Pons (tissue), 1 donor: ENCODE results near the gene RFTN2.
"Not testable (repeated sequence)": the region's sequence is repeated elsewhere in the genome, so short reads cannot be mapped to it uniquely, and the experiment has no call there.

ENCODE experiments used
- DNase-seq: peaks from one replicate; pipeline ENCODE4 v3.0.0-alpha.2; 2016; ENCODE audit warnings: low spot score

The RFTN2 gene, protein sequence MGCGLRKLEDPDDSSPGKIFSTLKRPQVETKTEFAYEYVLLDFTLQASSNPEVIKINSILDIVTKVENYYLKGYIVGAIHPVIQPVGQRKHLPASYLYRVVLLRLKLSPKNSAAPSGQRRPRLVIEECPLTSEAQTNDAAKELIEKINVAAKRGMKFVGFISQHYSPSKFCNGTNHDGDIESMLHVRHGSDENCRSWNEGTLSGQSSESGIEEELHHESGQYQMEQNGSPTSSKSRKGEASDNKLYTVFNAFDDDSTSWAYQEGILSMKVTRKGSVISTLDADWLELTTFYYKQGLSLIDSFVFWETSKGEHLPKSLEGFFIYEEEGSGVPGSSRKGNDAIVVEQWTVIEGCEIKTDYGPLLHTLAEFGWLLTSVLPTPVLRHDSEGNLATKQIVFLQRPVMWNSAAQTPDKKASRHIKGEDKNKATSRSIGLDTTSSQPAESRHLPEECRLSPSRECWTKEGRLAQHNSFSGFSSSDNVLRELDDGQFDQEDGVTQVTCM

DNA sequence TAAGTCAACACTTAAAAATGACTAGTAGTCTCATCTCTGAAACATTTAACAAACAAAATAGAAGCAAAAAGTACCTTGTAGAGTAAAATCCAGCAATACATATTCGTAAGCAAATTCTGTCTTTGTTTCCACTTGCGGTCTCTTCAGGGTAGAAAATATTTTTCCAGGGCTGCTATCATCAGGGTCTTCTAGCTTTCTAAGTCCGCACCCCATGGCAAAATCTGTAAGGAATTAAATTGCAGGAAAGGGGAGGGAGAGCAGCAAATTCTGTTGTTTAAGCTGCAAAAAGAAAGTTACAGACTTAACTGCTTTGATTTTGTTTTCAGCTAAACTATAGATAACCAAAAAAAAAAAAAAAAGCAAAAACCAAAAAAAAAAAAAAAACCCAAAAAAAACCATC, at the start of gene RFTN2:
Gene RFTN2, minus strand, starts transcription at position 342 of the 400 bp plus-strand sequence. Its CDS starts 129 bp downstream, at position 213.
- DNase-seq: peak; percentile 53

DNA sequence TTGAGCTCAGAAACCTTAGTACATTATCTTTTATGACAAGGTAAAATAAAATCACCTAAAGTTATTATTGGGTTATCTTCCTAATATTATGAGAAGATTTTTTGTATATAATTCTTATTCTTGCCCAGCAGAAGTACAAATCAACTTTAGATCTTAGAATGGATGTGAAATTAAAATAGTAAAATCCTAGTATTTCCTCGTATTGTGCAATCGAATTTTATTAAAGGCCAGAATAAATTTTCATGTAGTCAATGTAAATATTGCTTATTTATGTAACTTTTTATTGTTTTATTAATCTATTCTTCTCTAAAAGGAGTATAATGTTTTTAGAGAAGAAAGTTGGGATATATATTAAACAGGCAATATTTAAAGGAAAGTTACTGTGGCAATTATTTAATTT, 42.5 kb upstream of the RFTN2 start:
- no peak for DNase-seq

DNA sequence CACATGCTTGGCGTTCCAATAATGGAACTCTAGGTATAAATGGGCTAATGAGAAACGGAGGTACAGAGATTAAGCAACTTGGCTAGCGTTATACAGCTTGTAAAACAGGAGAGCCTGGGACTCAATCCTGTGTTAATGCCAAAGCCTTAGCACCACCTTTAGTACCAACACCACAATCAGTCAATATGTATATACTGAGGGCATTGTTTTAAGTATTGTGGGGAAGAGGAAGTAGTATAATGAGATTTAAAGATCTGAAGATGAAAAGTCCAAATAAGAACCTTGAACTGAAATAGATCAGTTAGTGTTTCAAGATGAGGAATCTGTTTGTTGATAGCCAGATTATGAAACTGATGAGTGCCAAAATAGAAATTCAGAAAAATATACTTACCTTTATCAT, 37.9 kb upstream of the RFTN2 start:
- no peak for DNase-seq

DNA sequence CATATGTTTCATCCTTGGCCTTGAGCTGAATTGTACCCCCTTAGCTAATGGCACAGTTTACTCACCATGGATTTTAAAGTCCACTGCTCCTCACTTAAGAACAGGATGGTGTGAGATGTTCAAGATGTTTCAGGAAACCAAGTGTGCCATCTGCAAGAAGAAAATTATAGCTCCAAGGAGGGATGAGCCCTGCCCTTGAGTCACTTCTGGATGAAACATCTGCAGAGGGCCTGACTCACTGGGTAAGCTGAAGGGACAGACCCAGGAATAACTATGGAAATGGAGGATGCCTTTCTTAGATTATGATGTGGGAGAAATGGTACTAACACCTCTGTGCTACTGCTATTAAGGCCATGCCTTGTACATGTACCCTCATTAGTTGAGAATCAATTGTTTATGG, 36.2 kb upstream of the RFTN2 start:
- no peak for DNase-seq

DNA sequence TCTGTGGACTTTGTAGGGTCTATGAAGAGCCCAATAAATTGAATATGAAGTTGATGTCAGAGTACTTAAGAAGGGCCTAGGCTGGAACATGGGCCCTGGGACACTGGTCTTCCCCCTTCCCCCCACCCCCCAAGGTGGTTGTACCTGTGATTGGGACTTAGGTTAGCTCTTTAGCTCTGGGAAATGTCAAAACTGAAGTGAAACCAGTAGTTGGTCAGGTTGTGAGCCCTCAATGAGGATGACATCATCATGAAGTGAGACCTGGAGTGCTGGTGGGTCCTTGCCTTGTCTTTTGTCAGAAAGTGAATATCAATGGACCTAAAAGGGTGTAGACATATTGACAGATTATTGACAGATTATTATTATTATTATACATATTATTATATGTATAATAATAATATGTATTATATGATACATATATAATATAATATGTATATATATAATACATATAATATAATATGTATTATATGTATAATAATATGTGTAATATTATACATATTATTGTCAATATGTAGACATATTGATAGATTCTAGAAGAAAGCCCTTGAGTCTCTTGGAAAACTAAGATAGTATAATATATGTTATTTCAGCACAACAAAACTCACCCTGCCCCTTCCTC, 35.1 kb upstream of the RFTN2 start:
- DNase-seq: no peak

DNA sequence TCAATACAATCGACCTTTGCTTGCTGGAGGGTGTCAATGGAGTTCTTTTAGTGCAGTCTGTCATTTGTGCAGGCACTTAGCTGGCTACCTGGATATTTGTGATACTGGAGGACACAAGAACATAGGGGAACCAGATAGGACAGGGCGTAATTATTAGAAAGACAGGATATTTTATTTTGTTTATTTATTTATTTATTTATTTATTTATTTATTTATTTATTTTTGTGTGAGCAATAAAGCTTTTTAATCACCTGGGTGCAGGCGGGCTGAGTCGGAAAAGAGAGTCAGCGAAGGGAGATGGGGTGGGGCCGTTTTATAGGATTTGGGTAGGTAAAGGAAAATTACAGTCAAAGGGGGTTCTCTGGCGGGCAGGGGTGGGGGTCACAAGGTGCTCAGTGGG, 33.8 kb upstream of the RFTN2 start:
- DNase-seq: not testable (repeated sequence)

DNA sequence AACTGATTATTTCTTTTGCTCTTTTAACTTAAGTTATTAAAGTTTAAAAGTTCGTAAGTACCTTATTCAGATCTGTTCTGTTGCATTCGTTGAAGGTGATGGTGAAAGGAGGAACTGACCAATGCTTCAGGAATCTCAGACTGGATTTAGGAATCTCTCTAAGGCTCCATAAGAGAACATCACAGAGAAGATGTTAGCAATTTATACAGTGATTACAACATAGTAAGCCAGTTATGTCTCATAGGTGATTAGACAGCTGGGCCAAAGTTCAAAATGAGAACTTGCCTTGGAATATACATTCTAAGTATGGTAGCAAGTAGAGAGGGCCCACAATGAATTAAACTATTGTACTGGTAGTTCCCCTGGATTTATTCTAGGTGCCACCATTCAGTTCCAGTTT, 32.9 kb upstream of the RFTN2 start:
- DNase-seq: no peak

DNA sequence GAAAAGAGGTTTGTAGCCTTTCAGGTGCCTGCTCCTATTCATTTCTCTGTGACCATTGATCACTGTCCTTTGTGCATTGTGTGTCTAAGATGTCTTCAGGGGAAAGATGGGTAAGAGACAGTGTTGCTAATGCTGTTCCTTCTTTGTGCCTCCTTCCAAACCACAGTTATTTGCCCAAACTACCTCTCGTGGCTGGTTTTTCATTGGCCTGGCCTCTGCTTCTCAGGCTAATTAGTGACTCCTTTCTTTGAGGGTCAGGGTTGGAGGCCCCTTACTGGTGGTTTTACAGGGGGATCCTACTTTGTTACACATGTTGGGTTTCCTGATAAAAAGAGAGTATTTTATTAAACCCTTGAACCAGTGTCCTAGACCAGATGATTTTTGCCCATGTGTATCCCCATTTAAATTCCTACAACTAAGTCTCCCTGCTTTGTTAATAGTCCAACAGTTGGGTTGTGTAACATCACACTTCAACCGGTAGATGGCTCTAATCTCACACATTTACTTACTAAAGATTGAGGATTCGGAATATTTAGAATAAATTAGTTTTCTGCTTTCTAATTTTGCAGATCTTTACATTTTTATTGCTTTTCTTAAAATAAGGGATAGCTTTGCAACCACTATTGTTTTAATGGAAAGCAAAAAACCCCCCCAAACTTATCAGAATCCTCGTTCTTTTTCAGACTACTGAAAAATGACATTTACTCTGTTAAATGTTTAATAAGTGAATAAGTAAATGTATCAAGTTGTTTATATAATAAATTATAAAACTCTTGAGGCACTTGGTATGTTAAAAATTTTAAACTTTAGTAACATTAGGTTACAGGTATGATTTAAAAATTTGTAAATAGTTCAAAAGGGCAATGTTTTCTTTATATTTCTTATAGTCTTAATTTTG, 32.2 kb upstream of the RFTN2 start:
- DNase-seq: peak; percentile 80

DNA sequence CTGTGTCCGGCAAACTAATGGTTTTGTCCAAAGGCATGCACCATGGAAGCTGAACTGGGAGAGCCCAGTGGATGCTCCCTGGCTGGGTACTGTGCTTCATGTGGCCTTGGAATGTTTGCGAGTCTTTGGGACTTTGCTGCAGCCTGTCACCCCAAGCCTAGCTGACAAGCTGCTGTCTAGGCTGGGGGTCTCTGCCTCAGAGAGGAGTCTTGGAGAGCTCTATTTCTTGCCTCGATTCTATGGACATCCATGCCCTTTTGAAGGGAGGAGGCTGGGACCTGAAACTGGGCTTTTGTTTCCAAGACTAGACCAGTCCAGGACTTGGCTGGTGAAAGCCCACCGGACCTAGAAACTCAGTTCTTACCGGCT, 31.4 kb upstream of the RFTN2 start:
- no peak for DNase-seq

DNA sequence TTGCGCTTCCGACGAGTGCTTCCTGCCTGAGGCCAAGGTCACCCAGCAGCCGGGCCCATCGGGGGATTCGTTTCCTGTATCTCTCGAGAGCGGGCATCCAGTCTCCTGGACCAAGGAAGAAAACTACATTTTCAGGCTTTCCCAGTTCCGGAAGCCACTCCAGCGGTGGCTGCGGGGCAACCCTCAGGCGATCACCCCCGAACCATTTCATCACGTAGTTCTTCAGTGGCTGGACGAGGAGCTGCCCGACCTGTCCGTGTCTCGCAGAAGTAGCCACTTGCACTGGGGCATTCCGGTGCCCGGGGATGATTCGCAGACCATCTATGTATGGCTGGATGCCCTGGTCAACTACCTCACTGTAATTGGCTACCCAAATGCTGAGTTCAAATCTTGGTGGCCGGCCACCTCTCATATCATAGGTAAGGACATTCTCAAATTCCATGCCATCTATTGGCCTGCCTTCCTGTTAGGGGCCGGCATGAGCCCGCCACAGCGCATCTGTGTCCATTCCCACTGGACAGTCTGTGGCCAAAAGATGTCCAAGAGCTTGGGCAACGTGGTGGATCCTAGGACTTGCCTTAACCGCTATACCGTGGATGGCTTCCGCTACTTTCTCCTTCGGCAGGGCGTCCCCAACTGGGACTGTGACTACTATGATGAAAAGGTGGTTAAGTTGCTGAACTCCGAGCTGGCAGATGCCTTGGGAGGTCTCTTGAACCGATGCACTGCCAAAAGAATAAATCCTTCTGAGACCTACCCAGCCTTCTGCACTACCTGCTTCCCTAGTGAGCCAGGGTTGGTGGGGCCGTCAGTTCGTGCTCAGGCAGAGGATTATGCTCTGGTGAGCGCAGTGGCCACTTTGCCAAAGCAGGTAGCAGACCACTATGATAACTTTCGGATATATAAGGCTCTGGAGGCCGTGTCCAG, 30.8 kb upstream of the RFTN2 start:
- DNase-seq: no peak

DNA sequence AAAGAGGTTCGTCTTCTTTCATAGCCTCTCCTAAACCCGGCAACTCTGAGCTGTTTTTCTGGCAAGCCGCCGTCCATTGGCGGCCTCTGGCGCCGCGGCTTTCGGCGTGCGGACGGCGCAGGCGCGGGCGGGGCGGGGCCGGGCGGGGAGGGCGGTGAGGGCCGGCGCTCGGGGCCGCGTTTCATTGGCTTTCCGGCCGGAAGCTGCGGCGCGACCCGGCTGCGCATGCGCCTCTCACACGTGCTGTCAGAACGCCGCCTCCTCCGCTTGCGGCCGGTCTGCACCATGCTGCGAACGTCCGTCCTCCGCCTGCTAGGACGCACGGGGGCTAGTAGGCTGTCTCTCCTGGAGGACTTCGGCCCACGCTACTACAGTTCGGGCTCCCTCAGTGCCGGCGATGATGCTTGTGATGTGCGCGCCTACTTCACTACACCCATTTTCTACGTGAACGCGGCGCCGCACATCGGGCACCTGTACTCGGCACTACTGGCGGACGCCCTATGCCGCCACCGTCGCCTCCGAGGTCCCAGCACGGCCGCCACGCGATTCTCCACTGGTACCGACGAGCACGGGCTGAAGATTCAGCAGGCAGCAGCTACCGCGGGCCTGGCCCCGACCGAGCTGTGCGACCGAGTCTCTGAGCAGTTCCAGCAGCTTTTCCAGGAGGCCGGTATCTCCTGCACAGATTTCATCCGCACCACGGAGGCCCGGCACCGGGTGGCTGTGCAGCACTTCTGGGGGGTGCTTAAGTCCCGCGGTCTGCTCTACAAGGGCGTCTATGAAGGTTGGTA, 29.9 kb upstream of the RFTN2 start, which contains the start of gene MARS2:
Gene MARS2, plus strand, starts transcription at position 249 of the 791 bp plus-strand sequence. Its CDS starts 37 bp downstream, at position 286.
- no peak for DNase-seq

DNA sequence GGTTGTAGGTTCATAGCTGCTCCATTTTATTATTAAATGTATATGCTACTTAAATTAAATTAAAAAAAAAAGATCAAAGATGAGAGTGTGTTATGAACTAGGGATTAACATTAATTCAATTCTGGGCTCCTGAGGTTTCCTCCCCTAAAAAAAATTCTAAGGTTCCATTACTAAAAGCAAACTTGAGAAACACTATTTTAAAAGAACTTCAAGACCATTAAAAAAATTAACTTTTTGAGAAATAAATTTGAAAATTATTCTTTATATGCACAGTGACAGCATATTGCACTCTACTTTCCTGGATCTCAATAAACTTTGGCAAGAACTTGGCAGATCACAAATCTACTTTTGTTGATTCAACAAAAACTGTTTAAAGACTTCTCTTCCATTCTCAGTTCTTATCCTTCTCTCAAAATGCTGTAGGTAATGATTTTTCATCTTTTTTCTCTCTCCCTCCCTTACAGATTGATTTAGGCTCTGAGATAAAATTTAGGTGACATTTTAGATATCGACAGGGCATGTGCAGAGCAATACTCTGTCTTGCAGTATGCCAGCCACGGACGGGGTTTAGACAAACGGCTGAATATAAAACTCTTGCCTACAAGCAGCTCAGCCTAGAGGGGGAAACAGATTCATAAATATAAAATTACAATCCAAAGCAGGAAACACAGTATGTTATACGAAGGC, 29.2 kb upstream of the RFTN2 start:
- DNase-seq: peak; percentile 84

DNA sequence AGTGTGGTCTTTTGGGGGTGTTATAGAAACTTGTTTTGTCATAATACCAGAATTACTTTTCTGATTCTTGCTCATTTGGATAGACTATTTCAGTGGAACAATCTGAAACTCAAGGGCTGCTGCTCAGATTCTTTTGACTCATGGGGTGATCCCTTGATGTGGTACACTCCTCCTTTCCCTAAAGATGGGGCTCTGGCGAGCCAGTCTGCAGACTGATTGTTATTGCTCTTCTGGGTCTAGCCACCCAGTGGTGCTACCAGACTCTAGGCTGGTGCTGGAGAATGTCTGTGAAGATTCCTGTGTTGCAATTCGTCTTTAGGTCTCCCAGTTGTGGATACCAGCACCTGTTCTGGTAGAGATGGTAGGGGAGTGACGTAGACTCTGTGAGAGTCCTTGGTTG, 25.6 kb upstream of the RFTN2 start:
- no peak for DNase-seq

DNA sequence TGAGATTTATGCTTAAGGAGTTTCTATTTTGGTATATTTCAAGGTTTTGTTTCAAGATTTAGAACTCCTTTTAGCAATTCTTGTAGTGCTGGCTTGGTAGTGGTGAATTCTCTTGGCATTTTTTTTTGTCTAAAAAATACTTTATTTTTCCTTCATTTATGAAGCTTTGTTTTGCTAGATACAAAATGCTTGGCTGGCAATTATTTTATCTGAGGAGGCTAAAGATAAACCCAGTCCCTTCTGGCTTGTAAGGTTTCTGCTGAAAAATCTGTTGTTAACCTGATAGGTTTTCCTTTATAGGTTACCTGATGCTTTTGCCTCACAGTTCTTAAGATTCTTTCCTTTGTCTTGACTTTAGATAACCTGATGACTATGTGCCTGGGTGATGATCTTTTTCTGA, 24.3 kb upstream of the RFTN2 start:
- DNase-seq: not testable (repeated sequence)

DNA sequence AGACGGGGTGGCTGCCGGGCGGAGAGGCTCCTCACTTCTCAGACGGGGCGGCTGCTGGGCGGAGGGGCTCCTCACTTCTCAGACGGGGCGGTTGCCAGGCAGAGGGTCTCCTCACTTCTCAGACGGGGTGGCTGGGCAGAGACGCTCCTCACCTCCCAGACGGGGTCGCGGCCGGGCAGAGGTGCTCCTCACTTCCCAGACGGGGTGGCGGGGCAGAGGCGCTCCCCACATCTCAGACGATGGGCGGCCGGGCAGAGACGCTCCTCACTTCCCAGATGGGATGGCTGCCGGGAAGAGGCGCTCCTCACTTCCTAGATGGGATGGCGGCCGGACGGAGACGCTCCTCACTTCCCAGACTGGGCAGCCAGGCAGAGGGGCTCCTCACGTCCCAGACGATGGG, 21.2 kb upstream of the RFTN2 start:
- not testable (repeated sequence) for DNase-seq

DNA sequence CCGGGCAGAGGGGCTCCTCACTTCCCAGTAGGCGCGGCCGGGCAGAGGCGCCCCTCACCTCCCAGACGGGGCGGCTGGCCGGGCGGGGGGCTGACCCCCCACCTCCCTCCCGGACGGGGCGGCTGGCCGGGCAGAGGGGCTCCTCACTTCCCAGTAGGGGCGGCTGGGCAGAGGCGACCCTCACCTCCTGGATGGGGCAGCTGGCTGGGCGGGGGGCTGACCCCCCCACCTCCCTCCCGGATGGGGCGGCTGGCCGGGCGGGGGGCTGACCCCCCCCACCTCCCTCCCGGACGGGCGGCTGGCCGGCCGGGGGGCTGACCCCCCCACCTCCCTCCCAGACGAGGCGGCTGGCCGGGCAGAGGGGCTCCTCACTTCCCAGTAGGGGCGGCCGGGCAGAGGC, 20.6 kb upstream of the RFTN2 start:
- not testable (repeated sequence) for DNase-seq

DNA sequence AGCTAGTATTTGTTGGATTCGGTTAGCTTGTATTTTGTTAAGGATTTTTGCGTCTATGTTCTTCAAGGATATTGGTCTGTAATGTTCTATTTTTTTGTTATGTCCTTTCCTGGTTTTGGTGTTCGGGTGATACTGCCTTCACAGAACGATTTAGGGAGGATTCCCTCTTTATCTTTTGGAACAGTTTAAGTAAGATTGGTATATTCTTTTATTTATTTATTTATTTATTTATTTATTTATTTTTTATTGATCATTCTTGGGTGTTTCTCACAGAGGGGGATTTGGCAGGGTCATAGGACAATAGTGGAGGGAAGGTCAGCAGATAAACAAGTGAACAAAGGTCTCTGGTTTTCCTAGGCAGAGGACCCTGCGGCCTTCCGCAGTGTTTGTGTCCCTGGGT, 19.8 kb upstream of the RFTN2 start:
- not testable (repeated sequence) for DNase-seq

DNA sequence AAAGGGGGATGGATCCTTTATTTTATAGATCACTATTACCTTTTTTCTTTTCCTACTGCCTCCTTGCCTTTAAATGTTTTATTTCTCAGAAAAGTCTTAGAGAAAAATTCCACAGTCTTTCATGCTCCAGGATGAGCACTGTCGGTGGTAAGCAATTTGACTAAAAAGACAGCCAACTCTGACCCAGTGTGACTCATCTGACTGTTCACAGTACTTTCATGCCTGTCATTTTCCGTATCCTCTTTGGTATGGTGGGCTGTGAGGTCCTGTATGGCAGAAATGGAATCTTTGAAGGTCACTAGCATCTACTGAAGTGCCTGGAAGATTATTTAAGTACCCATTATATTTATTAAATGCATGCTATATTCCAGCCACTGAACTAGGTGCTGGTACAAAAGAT, 2.1 kb upstream of the RFTN2 start:
- no peak for DNase-seq

DNA sequence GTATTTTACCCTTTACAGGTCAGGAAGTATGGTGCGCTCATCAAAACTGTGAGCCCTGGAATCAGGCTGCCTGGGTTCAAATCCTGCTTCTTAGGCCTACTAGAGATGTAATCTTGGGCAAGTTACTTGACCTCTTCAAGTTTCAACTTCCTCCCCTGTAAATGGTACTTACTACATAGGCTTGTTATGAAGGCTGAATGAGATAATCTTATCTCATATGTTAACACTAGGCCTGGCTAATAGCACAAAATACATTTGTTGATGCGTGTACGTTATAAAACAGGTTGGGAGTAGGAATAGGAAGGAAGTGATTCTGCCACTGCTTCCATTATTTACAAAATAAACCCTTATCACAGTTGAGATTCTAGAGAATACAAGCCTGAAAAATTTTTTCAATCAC, 1.7 kb upstream of the RFTN2 start:
- no peak for DNase-seq

DNA sequence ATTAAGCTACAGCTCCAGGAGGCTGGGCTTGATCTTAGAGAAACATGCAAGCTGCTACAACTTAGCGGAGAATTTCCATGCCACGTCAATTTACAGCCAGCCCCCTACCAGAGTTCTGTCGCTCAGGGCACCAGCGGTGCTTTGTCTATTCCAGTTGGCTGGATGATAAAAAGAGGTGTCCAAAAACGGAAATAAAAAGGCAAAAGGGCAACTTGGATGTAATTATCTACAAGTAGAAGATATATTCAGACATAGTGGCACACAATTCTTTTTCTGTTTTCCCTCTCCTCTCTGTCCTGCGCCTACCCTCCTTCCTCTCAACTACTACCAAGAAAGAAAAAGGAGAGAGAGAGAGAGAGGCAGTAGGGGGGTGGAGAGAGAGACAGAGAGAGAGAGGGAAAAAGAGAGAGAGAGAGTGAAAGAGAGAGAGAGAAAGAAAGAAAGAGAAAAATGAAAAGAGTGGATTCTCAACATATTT, 363 bp upstream of the RFTN2 start:
- DNase-seq: peak; percentile 82
